Endothelial cell of umbilical vein (primary cell): Measurements from ENCODE around the gene FAM83F. TPM values are rescaled to one million over a fixed set of nuclear protein-coding genes. Genes with fewer than 3 reads are reported as not detected.

Experiments used
- BruUV-seq: library from RNA; stranded (reverse); fragments of 400-500 nt; replicated peaks from 2 replicates; lab custom pipeline; 2021; lab: Mats Ljungman, UMichigan
- CTCF ChIA-PET: fragments of 300-600, 350-600 bp; sonication (Branson Sonifier 250); formaldehyde crosslinking; loops from one replicate; lab custom pipeline; 2021; ENCODE audit warnings: antibody characterized with exemption, inconsistent platforms; lab: Charles Lee
- POLR2A ChIA-PET: fragments of 300-600, 350-600 bp; sonication (Branson Sonifier 250); formaldehyde crosslinking; loops from one replicate; lab custom pipeline; 2021; ENCODE audit warnings: antibody characterized with exemption, inconsistent platforms; lab: Charles Lee
- DNase-seq: peaks from one replicate; pipeline ENCODE4 v3.0.0-alpha.2; 2011; ENCODE audit warnings: low read depth, low spot score
- FAIRE-seq: peaks from 2 replicates; lab custom pipeline; 2011; peaks lifted over from hg19 to GRCh38; lab: Jason Lieb, UNC
- H2AFZ ChIP-seq: 2 replicates; pipeline ENCODE4 v1.6.0; 2012; ENCODE audit warnings: low read depth, low read length, control low read depth, inconsistent platforms
- H3K27ac ChIP-seq: 2 replicates; pipeline ENCODE4 v1.5.1; 2011; ENCODE audit warnings: low read depth, mild to moderate bottlenecking, control low read depth, low read length, moderate library complexity; ENCODE audit not compliant: insufficient read depth
- H3K27me3 ChIP-seq, 2 experiments: 2 replicates each; pipeline versions ENCODE4 v1.6.0 to v1.6.1; 2011; ENCODE audit warnings: low read length in 2 of 2, mixed read lengths in 1 of 2; ENCODE audit not compliant: control insufficient read depth in 2 of 2, insufficient read depth in 2 of 2
- H3K36me3 ChIP-seq, 2 experiments: 2 replicates in 1 of 2; 3 replicates in 1 of 2; pipeline ENCODE4 v1.5.1; 2011; ENCODE audit warnings: low read length in 2 of 2, mild to moderate bottlenecking in 1 of 2, moderate library complexity in 1 of 2; ENCODE audit not compliant: control insufficient read depth in 2 of 2, insufficient read depth in 2 of 2; ENCODE audit errors: extremely low read depth in 1 of 2
- H3K4me1 ChIP-seq: 3 replicates; pipeline ENCODE4 v1.5.1; 2011; ENCODE audit warnings: mild to moderate bottlenecking, low read length; ENCODE audit not compliant: control insufficient read depth, insufficient read depth; ENCODE audit errors: extremely low read depth
- H3K4me2 ChIP-seq: 2 replicates; pipeline ENCODE4 v1.6.1; 2011; ENCODE audit warnings: low read length, control low read depth, mixed read lengths; ENCODE audit not compliant: insufficient read depth
- H3K4me3 ChIP-seq, 3 experiments: fragments of 200-600 bp in 1 of 3; sonication (generic), shearing (Covaris generic) in 1 of 3; replicated peaks in 1 of 3; 2 replicates each; pipeline ENCODE4 v1.5.1; 2011 to 2016; ENCODE audit warnings: control low read depth in 3 of 3, low read length in 3 of 3, mild to moderate bottlenecking in 2 of 3, inconsistent platforms in 1 of 3, low read depth in 1 of 3, moderate library complexity in 1 of 3; ENCODE audit not compliant: insufficient read depth in 1 of 3
- H3K79me2 ChIP-seq: 2 replicates; pipeline ENCODE4 v1.6.0; 2012; ENCODE audit warnings: low read length, inconsistent platforms; ENCODE audit not compliant: control insufficient read depth, insufficient read depth
- H3K9ac ChIP-seq: replicated peaks from 2 replicates; pipeline ENCODE3; 2011; ENCODE audit warnings: low read length, control low read depth; ENCODE audit not compliant: insufficient read depth; ENCODE audit errors: extremely low read depth
- H3K9me1 ChIP-seq: replicated peaks from 3 replicates; pipeline ENCODE4 v1.6.0; 2011; ENCODE audit warnings: mild to moderate bottlenecking, low read length; ENCODE audit not compliant: control insufficient read depth, insufficient read depth; ENCODE audit errors: extremely low read depth
- H3K9me3 ChIP-seq: replicated peaks from 2 replicates; pipeline ENCODE4 v1.5.1; 2012; ENCODE audit warnings: low read length, inconsistent platforms; ENCODE audit not compliant: control insufficient read depth, insufficient read depth
- H4K20me1 ChIP-seq: replicated peaks from 2 replicates; pipeline ENCODE3; 2011; ENCODE audit warnings: mild to moderate bottlenecking, low read length; ENCODE audit not compliant: control insufficient read depth, insufficient read depth; ENCODE audit errors: extremely low read depth
- EZH2 ChIP-seq: IDR thresholded peaks from 2 replicates; pipeline ENCODE4 v1.6.1; 2012; ENCODE audit warnings: borderline replicate concordance, low read depth, mild to moderate bottlenecking, moderate library complexity, low read length, inconsistent platforms; ENCODE audit not compliant: severe bottlenecking
- FOS ChIP-seq: IDR thresholded peaks from 2 replicates; pipeline ENCODE4 v1.6.1; 2011; ENCODE audit warnings: mild to moderate bottlenecking, low read length, moderate library complexity, borderline replicate concordance; ENCODE audit not compliant: insufficient read depth
- GATA2 ChIP-seq: IDR thresholded peaks from 2 replicates; pipeline ENCODE4 v1.7.0; 2011; ENCODE audit warnings: low read depth, mild to moderate bottlenecking, moderate library complexity, mixed read lengths, low read length; ENCODE audit not compliant: insufficient read length, insufficient read depth
- JUN ChIP-seq: IDR thresholded peaks from 2 replicates; pipeline ENCODE4 v1.6.1; 2011; ENCODE audit warnings: borderline replicate concordance, low read depth; ENCODE audit not compliant: insufficient read length, insufficient read depth
- MYC ChIP-seq: IDR thresholded peaks from one replicate; pipeline ENCODE4 v1.6.1; 2011; ENCODE audit warnings: mild to moderate bottlenecking, low read depth, low read length
- POLR2A ChIP-seq: IDR thresholded peaks from 2 replicates; pipeline ENCODE4 v1.6.1; 2012; ENCODE audit warnings: low read depth, mild to moderate bottlenecking, control low read depth, low read length
- POLR2AphosphoS5 ChIP-seq: IDR thresholded peaks from 2 replicates; pipeline ENCODE4 v1.6.1; 2012; ENCODE audit warnings: low read depth, mild to moderate bottlenecking, control low read depth, low read length, moderate library complexity; ENCODE audit not compliant: insufficient read depth
- dilution Hi-C: fragments of 300-500 bp; cut with MboI; formaldehyde crosslinking; loops from one replicate; pipeline ENCODE4 v1.15.0; 2019; ENCODE audit warnings: low sequenced_read_pairs; ENCODE audit not compliant: extremely low pct_ligation_motif_present
- intact Hi-C: fragments of 100-400 bp; cut with micrococcal nuclease; formaldehyde crosslinking; loops from one replicate; pipeline ENCODE4 v1.10.0; 2022
- polyA plus RNA-seq, 4 experiments: library from polyadenylated mRNA; depleted of rRNA in 3 of 4; stranded (reverse) in 3 of 4; unstranded in 1 of 4; fragments of >200 nt; gene quantifications; 2 replicates each; pipeline versions ENCODE4 v1.2.1 to v1.2.3, GENCODE V29; 2011 to 2012; ENCODE audit warnings: missing spikeins in 1 of 4
- total RNA-seq: library from RNA; stranded (reverse); gene quantifications from 2 replicates; pipeline ENCODE4 v1.2.3, GENCODE V29; 2021
- TF ChIP-seq, protein P1 (sequence below): IDR thresholded peaks from 2 replicates; pipeline ENCODE4 v1.6.1; 2011; ENCODE audit not compliant: insufficient read depth, insufficient read length
- TF ChIP-seq, protein P2 (sequence below), 2 donors: IDR thresholded peaks; 1 replicate in 1 of 2; 2 replicates in 1 of 2; pipeline ENCODE4 v1.5.1; 2011; ENCODE audit warnings: low read length in 2 of 2, mild to moderate bottlenecking in 2 of 2, moderate library complexity in 2 of 2, control low read depth in 1 of 2, inconsistent platforms in 1 of 2, low read depth in 1 of 2; ENCODE audit not compliant: insufficient read depth in 1 of 2; ENCODE audit errors: extremely low read depth in 1 of 2

FAM83F gene
- total and polyA plus RNA-seq, 2 donors (not counting 3 experiments of a cell fraction or from before 2014, with no cell fraction given) = not detected

DNA sequence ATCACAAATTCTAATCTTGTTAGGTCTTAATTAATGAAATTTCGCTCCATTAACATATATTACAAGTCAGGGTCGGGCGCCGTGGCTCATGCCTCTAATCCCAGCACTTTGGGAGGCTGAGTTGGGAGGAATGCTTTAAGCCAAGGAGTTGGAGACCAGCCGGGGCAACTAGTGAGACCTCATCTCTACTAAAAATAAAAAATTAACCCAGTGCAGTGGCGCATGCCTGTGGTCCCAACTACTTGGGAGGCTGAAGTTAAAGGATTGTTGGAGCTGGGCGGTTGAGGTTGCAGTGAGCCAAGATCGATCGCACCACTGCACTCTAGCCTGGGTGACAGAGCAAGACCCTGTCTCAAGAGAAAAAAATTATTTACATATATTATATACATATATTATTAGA, 32.7 kb upstream of the FAM83F start:
- POLR2A ChIA-PET = no interaction called here
- Histone ChIP-seq H3K4me1 (peaks cover 3% of the 10 kb centered on the region), H3K27me3 (peaks cover 2% of the 10 kb centered on the region in 2 experiments), H3K4me3 (no peak overlapping the region), H2AFZ (no peak overlapping the region), H3K79me2 (no peaks in the 10 kb centered on the region), H4K20me1 (no peaks in the 10 kb centered on the region), H3K27ac (no peak overlapping the region), H3K36me3 (no peaks in the 10 kb centered on the region), H3K9me1 (no peaks in the 10 kb centered on the region), H3K9ac (no peak overlapping the region), H3K9me3 (no peaks in the 10 kb centered on the region), H3K4me2 (no peak overlapping the region)
- BruUV-seq = no TSS peak
- dilution Hi-C loops = no loop called here
- TF ChIP-seq, protein P1, sequence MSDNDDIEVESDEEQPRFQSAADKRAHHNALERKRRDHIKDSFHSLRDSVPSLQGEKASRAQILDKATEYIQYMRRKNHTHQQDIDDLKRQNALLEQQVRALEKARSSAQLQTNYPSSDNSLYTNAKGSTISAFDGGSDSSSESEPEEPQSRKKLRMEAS = no peak
- TF ChIP-seq JUN (no peak), GATA2 (no peak), EZH2 (no peak), POLR2A (no peak), FOS (no peak), POLR2AphosphoS5 (no peak), MYC (no peak)
- TF ChIP-seq, protein P2, sequence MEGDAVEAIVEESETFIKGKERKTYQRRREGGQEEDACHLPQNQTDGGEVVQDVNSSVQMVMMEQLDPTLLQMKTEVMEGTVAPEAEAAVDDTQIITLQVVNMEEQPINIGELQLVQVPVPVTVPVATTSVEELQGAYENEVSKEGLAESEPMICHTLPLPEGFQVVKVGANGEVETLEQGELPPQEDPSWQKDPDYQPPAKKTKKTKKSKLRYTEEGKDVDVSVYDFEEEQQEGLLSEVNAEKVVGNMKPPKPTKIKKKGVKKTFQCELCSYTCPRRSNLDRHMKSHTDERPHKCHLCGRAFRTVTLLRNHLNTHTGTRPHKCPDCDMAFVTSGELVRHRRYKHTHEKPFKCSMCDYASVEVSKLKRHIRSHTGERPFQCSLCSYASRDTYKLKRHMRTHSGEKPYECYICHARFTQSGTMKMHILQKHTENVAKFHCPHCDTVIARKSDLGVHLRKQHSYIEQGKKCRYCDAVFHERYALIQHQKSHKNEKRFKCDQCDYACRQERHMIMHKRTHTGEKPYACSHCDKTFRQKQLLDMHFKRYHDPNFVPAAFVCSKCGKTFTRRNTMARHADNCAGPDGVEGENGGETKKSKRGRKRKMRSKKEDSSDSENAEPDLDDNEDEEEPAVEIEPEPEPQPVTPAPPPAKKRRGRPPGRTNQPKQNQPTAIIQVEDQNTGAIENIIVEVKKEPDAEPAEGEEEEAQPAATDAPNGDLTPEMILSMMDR (IDR thresholded peaks at IDR 0.05; ENCODE audit: extremely low read depth in 1 of 2, insufficient read depth in 1 of 2, low read depth in 1 of 2, low read length in 2 of 2) = no peak
- DNase-seq (no peak), FAIRE-seq (no peak)
- CTCF ChIA-PET = interaction anchor here (1.0 kb wide), 1 partner anchor 63 kb away, joined by 4 read pairs; no protein-coding TSS in a partner anchor
- intact Hi-C loops = no loop called here
